Lung (tissue), 12 donors: ENCODE results near the gene PTPRJ. TPM values are rescaled to one million over a fixed set of nuclear protein-coding genes. Genes with fewer than 3 reads are reported as not detected.

Source experiments
- ATAC-seq: fragments of 200-7000 bp; cut with Tn5 transposase; one replicate; pipeline ENCODE4 v1.9.1; 2020; ENCODE audit warnings: moderate number of reproducible peaks; ENCODE audit not compliant: insufficient read depth, low FRiP score
- DNase-seq, 3 donors: peaks; one replicate each; pipeline ENCODE4 v3.0.0-alpha.2; 2013 to 2017
- H3K27ac ChIP-seq, 2 donors: one replicate each; pipeline ENCODE4 v1.5.1; 2013; ENCODE audit warnings: mild to moderate bottlenecking in 2 of 2, moderate library complexity in 2 of 2, control low read depth in 1 of 2, inconsistent platforms in 1 of 2, low read depth in 1 of 2, low read length in 1 of 2
- H3K27me3 ChIP-seq, 3 donors: one replicate each; pipeline ENCODE4 v1.5.1; 2013; ENCODE audit warnings: low read length in 2 of 3; ENCODE audit not compliant: control insufficient read depth in 3 of 3, insufficient read depth in 3 of 3
- H3K36me3 ChIP-seq, 4 donors: one replicate each; pipeline ENCODE4 v1.5.1; 2013; ENCODE audit warnings: low read length in 4 of 4, mild to moderate bottlenecking in 1 of 4, moderate library complexity in 1 of 4; ENCODE audit not compliant: control insufficient read depth in 4 of 4, insufficient read depth in 4 of 4
- H3K4me1 ChIP-seq, 5 donors: one replicate each; pipeline ENCODE4 v1.5.1; 2013; ENCODE audit warnings: low read length in 5 of 5, mild to moderate bottlenecking in 2 of 5, moderate library complexity in 1 of 5; ENCODE audit not compliant: control insufficient read depth in 5 of 5, insufficient read depth in 5 of 5
- H3K4me3 ChIP-seq: one replicate; pipeline ENCODE4 v1.5.1; 2013; ENCODE audit warnings: mild to moderate bottlenecking, control low read depth, moderate library complexity
- H3K9ac ChIP-seq, 2 donors: one replicate each; pipeline ENCODE4 v1.5.1; 2013; ENCODE audit warnings: low read length in 2 of 2, control low read depth in 1 of 2; ENCODE audit not compliant: insufficient read depth in 1 of 2
- H3K9me3 ChIP-seq, 4 donors: one replicate each; pipeline ENCODE4 v1.5.1; 2013; ENCODE audit warnings: low read length in 3 of 4, mild to moderate bottlenecking in 1 of 4, moderate library complexity in 1 of 4; ENCODE audit not compliant: control insufficient read depth in 4 of 4, insufficient read depth in 3 of 4
- CTCF ChIP-seq: IDR thresholded peaks from 2 replicates; pipeline ENCODE4 v1.5.1; 2012; ENCODE audit warnings: mild to moderate bottlenecking; ENCODE audit errors: control extremely low read depth, extremely low read depth
- WGBS, 2 donors: extraction: QIAGEN DNeasy Blood & Tissue Kit; methylation state at CpG; one replicate each; pipeline ENCODE4 v1.1.7; 2013; 5-methylcytosine and 5-hydroxymethylcytosine counted together
- polyA plus RNA-seq, 2 donors: library from polyadenylated mRNA; stranded (reverse); fragments of 200-250 nt; gene quantifications; one replicate each; pipeline ENCODE4 v1.2.1, GENCODE V29; 2013
- total RNA-seq, 2 donors: library from RNA; depleted of rRNA in 1 of 2; stranded (reverse); fragments of >200 nt in 1 of 2; gene quantifications; one replicate each; pipeline ENCODE4 v1.2.1, GENCODE V29; 2014 to 2021
- donor health status: control.
- donor health status: control.
- donor health status: Bipolar disorder and iron deficiency.
- donor health status: healthy.
- donor health status: DM: yes; HTN: yes; CAD: no.

The PTPRJ gene
- total and polyA plus RNA-seq, 4 donors = 3.9 to 51.4 (median 32.0) TPM

- Histone ChIP-seq H3K9me3 (no peaks in the 10 kb centered on the region), H3K4me1 (peaks cover 0 to 22% (median 10%) of the 10 kb centered on the region in 5 donors), H3K27ac (peak overlapping the region in 1 of 2 donors; percentile 24), H3K9ac (peak overlapping the region in 1 of 2 donors; percentile 42), H3K4me3 (no peak overlapping the region), H3K36me3 (peaks cover 0 to 3% (median 0%) of the 10 kb centered on the region in 4 donors), H3K27me3 (no peaks in the 10 kb centered on the region)
- WGBS, 2 donors = 46 to 49% methylated on average over 14 of the region's 14 CpGs
- peak; percentile 70 to 74 (median 73) for DNase-seq
- peak; percentile 65 for TF ChIP-seq CTCF
- ATAC-seq = peak; percentile 89
Observed at GRCh38 chr11:48172818-48173609, 192.7 kb downstream of the PTPRJ start.

GRCh38 chr11:48177661-48178060, 197.3 kb downstream of the PTPRJ start:
- H3K9ac ChIP-seq = no peak overlapping the region
- H3K4me1 ChIP-seq = peaks cover 0 to 6% (median 0%) of the 10 kb centered on the region in 5 donors
- H3K27me3 ChIP-seq = no peaks in the 10 kb centered on the region
- DNase-seq (no peak), ATAC-seq (no peak)
- no peaks in the 10 kb centered on the region for H3K9me3 ChIP-seq
- H3K4me3 ChIP-seq = no peak overlapping the region
- TF ChIP-seq CTCF = no peak
- no peak overlapping the region for H3K27ac ChIP-seq
- no peaks in the 10 kb centered on the region for H3K36me3 ChIP-seq
- 82 to 93% methylated on average over 4 of the region's 4 CpGs for WGBS, 2 donors

GRCh38 chr11:48180627-48181026, 200.3 kb downstream of the PTPRJ start:
- no peak for ATAC-seq

More at GRCh38 chr11:48180627-48181026, 200.3 kb downstream of the PTPRJ start:
- Histone ChIP-seq H3K27me3 (no peaks in the 10 kb centered on the region), H3K27ac (no peak overlapping the region), H3K4me1 (no peaks in the 10 kb centered on the region), H3K4me3 (no peak overlapping the region), H3K9me3 (no peaks in the 10 kb centered on the region), H3K36me3 (no peaks in the 10 kb centered on the region), H3K9ac (no peak overlapping the region)
- WGBS, 2 donors = 84 to 86% methylated on average over 6 of the region's 6 CpGs
- no peak for DNase-seq
- TF ChIP-seq CTCF = no peak
